ENCODE data around the gene SGPP2. TPM values are rescaled to one million over a fixed set of nuclear protein-coding genes. Genes with fewer than 3 reads are reported as not detected.

The SGPP2 gene
- total RNA-seq, 2 donors from 2014 or later, result 3.3 to 3.7 TPM

DNA sequence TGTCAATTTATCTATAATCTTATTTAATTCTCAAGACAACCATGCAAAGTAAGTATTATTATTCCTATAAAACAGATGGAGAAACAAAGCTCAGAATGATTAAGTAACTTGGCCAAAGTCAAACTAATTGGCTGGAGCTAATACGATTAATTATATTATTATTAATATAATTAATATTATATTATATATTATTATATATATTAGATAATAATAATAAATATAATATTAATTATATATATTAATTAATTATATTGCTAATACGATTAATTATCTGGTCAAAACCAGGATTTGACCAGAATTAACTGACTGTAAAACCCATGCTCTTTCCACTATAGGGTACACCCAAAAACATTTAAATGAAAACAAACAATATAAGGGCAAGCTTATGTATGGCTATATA, 179.2 kb downstream of the SGPP2 start:
- TF ChIP-seq POLR2AphosphoS5 (IDR thresholded peaks at IDR 0.05) (no peak), POLR2A (IDR thresholded peaks at IDR 0.05) (no peak)
- TF ChIP-seq, protein P1, sequence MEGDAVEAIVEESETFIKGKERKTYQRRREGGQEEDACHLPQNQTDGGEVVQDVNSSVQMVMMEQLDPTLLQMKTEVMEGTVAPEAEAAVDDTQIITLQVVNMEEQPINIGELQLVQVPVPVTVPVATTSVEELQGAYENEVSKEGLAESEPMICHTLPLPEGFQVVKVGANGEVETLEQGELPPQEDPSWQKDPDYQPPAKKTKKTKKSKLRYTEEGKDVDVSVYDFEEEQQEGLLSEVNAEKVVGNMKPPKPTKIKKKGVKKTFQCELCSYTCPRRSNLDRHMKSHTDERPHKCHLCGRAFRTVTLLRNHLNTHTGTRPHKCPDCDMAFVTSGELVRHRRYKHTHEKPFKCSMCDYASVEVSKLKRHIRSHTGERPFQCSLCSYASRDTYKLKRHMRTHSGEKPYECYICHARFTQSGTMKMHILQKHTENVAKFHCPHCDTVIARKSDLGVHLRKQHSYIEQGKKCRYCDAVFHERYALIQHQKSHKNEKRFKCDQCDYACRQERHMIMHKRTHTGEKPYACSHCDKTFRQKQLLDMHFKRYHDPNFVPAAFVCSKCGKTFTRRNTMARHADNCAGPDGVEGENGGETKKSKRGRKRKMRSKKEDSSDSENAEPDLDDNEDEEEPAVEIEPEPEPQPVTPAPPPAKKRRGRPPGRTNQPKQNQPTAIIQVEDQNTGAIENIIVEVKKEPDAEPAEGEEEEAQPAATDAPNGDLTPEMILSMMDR (IDR thresholded peaks at IDR 0.05), result no peak

DNA sequence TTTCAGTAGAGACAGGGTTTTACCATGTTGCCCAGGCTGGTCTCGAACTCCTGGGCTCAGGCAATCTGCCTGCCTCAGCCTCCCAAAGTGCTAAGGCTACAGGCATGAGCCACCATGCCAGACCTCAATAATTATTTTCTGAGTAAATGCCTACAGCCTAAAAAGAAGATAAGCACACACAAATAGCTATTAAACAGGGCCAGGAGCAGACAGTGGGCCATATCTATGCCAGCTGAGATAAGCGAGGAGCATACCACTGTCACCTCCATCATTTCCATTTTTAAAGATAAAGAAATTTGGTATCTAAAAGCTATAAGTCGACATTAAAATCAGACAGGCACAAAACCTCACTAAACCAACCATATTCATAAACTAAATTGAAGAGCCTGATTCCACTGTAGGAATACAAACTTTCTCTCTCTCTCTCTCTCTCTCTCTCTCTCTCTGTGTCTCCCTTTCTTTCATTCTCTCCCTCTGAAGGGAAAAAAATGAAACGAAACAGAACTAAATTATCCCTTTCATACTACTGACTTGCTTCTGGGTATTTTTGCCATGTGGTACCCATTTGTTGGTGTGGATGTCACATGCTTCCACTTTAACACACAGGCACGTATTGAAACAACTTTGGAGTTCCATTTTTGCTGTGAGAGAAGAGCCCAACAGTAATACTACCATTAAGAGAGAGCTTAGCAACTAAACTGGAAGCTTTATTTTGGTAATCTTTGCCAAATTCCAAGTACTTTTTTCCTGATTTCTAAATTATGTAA, 180.6 kb downstream of the SGPP2 start:
- TF ChIP-seq POLR2AphosphoS5 (IDR thresholded peaks at IDR 0.05) (no peak), POLR2A (IDR thresholded peaks at IDR 0.05) (no peak)
- TF ChIP-seq, protein P1 (IDR thresholded peaks at IDR 0.05), result no peak
- WGBS, result 91% methylated on average over 5 of the region's 5 CpGs

More for the DNA sequence above, 179.2 kb downstream of the SGPP2 start:
- H3K4me1 ChIP-seq (replicated peaks), result no peaks in the 10 kb centered on the region
- H3K36me3 ChIP-seq, result no peaks in the 10 kb centered on the region
- no peak for DNase-seq (ENCODE audit: low spot score)
- H3K4me3 ChIP-seq, result no peak overlapping the region
- no peak overlapping the region for H3K27ac ChIP-seq
- no peaks in the 10 kb centered on the region for H3K9me3 ChIP-seq
- no peaks in the 10 kb centered on the region for H3K27me3 ChIP-seq (replicated peaks; ENCODE audit: insufficient read depth)
- intact Hi-C loops (cut with DNase I), result no loop called here
- WGBS, result 98% methylated on average over 2 of the region's 2 CpGs

DNA sequence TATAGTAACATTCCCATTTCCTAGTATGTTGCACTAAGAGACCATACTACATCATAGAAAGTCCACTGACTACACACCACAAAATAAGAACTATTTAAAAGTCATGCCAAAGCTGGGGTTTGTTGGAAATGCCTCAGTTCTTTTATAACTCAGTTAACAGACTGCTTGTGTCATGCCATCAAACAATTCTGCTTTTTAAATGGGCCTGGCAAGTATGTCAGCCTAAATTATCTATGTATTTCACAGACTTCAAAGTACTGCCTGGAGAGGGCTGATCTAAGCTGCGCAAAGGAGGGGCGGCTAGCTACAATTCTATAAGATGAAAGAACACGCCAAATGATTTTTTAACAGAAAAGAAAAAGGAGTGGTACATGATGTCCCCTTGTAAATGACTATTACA, 182.0 kb downstream of the SGPP2 start:
- intact Hi-C loops (cut with DNase I), result no loop called here
- H3K27ac ChIP-seq, result no peak overlapping the region

More for the DNA sequence above, 180.6 kb downstream of the SGPP2 start:
- H3K27ac ChIP-seq, result no peak overlapping the region
- H3K4me3 ChIP-seq, result no peak overlapping the region
- no peak for DNase-seq (ENCODE audit: low spot score)
- H3K4me1 ChIP-seq (replicated peaks), result no peaks in the 10 kb centered on the region
- no peaks in the 10 kb centered on the region for H3K9me3 ChIP-seq
- H3K36me3 ChIP-seq, result no peaks in the 10 kb centered on the region
- intact Hi-C loops (cut with DNase I), result no loop called here
- H3K27me3 ChIP-seq (replicated peaks; ENCODE audit: insufficient read depth), result no peaks in the 10 kb centered on the region

DNA sequence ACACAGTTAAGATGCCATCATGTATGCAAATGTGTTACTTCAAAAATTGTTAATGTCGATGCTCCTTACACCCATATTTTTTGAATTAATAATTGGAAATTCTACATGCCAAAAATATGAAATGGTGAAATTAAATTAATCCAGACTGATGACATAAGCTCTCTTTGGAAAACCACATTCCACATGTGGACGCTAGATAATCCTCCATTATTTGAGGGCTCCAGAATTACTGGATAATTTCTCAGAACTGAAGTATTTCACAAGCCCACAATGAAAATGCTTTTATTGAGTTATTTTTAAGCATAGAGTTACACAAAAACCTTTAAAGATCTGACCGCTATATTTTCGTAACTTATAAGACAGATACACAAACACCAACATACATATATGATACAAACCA, 183.7 kb downstream of the SGPP2 start:
- H3K27ac ChIP-seq, result no peak overlapping the region
- intact Hi-C loops (cut with DNase I), result no loop called here
- no peaks in the 10 kb centered on the region for H3K4me1 ChIP-seq (replicated peaks)
- no peak overlapping the region for H3K4me3 ChIP-seq
- H3K36me3 ChIP-seq, result no peaks in the 10 kb centered on the region
- H3K27me3 ChIP-seq (replicated peaks; ENCODE audit: insufficient read depth), result no peaks in the 10 kb centered on the region
- 67% methylated on average over 4 of the region's 4 CpGs for WGBS
- no peak for DNase-seq (ENCODE audit: low spot score)
- H3K9me3 ChIP-seq, result no peaks in the 10 kb centered on the region
- no peak for TF ChIP-seq POLR2A (IDR thresholded peaks at IDR 0.05)
- TF ChIP-seq POLR2AphosphoS5 (IDR thresholded peaks at IDR 0.05), result no peak
- TF ChIP-seq, protein P1 (IDR thresholded peaks at IDR 0.05), result no peak

More for the DNA sequence above, 182.0 kb downstream of the SGPP2 start:
- no peak for DNase-seq (ENCODE audit: low spot score)
- no peaks in the 10 kb centered on the region for H3K36me3 ChIP-seq
- H3K9me3 ChIP-seq, result no peaks in the 10 kb centered on the region
- H3K4me1 ChIP-seq (replicated peaks), result no peaks in the 10 kb centered on the region
- no peak for TF ChIP-seq POLR2A (IDR thresholded peaks at IDR 0.05)
- no peak for TF ChIP-seq POLR2AphosphoS5 (IDR thresholded peaks at IDR 0.05)
- TF ChIP-seq, protein P1 (IDR thresholded peaks at IDR 0.05), result no peak
- H3K27me3 ChIP-seq (replicated peaks; ENCODE audit: insufficient read depth), result no peaks in the 10 kb centered on the region
- no peak overlapping the region for H3K4me3 ChIP-seq
- 97% methylated on average over 3 of the region's 3 CpGs for WGBS

DNA sequence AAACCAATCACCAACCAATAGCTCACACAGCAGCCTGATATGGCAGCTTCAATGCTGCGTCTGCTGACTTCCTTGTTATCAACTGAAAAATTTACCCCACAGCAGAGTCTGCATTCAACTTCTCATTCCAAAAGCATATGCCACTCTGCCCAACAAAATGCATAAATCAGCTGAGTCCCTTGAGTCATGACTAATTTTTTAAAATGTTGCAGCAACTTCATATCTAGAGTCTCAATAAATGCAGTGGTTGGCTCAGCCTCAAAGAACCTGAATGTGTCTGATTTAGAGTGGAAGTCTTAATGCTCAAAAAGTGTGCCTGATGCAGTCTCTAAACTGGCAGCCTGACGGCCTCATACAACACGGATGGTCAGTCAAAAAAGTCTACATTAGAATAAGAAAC, 185.0 kb downstream of the SGPP2 start:
- no peaks in the 10 kb centered on the region for H3K4me1 ChIP-seq (replicated peaks)
- no peaks in the 10 kb centered on the region for H3K36me3 ChIP-seq
- intact Hi-C loops (cut with DNase I), result no loop called here
- no peaks in the 10 kb centered on the region for H3K27me3 ChIP-seq (replicated peaks; ENCODE audit: insufficient read depth)
- H3K9me3 ChIP-seq, result no peaks in the 10 kb centered on the region
- no peak overlapping the region for H3K27ac ChIP-seq
- TF ChIP-seq, protein P1 (IDR thresholded peaks at IDR 0.05), result no peak
- TF ChIP-seq POLR2AphosphoS5 (IDR thresholded peaks at IDR 0.05), result no peak
- no peak for TF ChIP-seq POLR2A (IDR thresholded peaks at IDR 0.05)
- no peak for DNase-seq (ENCODE audit: low spot score)
- H3K4me3 ChIP-seq, result no peak overlapping the region
- WGBS, result 86% methylated on average over 3 of the region's 3 CpGs
